RWPE1 (cell line): Measurements from ENCODE around the gene CNOT6.

Experiments
- CTCF ChIA-PET: fragments of 350-600 bp; sonication (Branson Sonifier 250); formaldehyde crosslinking; extraction: SDS; loops from one replicate; lab custom pipeline; 2021; lab: Yijun Ruan, JAX
- POLR2A ChIA-PET: fragments of 400-600 bp; formaldehyde crosslinking; extraction: SDS; loops from one replicate; lab custom pipeline; 2020; ENCODE audit warnings: antibody characterized with exemption; ENCODE audit not compliant: low non-redundant PET; lab: Yijun Ruan, JAX
- DNase-seq: peaks from one replicate; pipeline ENCODE4 v3.0.0; 2012; ENCODE audit warnings: low spot score
- H3K27ac ChIP-seq: fragments of 450-650 bp; 2 replicates; pipeline ENCODE4 v1.5.1; 2017
- CTCF ChIP-seq: fragments of 450-650 bp; conservative IDR thresholded peaks from 2 replicates; pipeline ENCODE4 v1.5.1; 2017; ENCODE audit warnings: low read depth, mild to moderate bottlenecking

The CNOT6 gene

DNA sequence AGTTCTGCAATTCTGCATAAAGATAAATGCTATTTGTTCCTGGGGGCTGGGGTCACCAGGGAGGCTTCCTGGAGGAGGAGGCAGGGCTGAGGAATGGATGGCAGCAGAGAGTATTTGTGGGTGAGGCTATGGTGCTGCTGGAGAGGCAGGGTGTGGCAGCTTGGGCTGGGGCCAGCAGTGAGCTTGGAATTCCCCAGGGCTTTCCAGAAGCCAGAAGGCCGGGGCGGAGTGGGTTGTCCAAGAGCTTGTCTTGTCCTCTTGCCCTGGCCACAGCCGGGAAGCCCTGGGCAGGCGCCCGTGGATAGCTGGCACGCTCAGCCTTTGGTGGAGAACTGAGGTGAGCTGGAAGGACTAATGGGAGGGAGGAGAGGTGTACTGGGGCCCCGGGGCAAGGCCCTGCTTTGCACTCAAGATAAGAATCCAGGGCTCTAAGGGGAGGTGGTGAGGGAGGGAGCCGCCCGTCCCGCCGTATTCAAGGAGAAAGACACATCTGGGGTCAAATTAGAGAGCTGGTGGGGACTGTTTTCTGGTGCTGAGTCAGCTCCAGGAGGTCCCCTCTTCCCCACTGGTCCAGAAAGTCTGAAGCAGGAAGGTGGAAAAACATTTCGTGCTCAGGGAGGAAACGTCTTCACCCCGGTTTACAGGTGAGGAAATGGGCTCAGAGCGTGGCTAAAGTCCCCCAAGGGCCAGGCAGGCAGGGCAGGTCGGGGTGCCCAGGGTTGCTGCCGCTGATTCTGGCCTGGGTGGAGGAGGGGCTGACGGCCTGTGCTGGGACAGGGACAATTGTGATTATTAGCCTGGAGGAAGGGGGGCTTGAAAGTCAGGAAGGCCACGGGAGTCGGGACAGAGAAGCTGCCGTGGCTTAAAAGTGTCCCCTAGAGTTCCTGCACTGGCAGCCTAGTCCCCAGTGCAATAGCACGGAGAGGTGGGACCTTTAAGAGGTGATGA, 26.9 kb upstream of the CNOT6 start:
- peak overlapping the region; percentile 67 for H3K27ac ChIP-seq
- ChIA-PET POLR2A (no interaction called here), CTCF (interaction anchor here (0.6 to 1.9 kb wide), 2 partner anchors 75 to 174 kb away, joined by 4 to 6 read pairs; no protein-coding TSS in a partner anchor)
- no peak for TF ChIP-seq CTCF
- peak; percentile 70 for DNase-seq

DNA sequence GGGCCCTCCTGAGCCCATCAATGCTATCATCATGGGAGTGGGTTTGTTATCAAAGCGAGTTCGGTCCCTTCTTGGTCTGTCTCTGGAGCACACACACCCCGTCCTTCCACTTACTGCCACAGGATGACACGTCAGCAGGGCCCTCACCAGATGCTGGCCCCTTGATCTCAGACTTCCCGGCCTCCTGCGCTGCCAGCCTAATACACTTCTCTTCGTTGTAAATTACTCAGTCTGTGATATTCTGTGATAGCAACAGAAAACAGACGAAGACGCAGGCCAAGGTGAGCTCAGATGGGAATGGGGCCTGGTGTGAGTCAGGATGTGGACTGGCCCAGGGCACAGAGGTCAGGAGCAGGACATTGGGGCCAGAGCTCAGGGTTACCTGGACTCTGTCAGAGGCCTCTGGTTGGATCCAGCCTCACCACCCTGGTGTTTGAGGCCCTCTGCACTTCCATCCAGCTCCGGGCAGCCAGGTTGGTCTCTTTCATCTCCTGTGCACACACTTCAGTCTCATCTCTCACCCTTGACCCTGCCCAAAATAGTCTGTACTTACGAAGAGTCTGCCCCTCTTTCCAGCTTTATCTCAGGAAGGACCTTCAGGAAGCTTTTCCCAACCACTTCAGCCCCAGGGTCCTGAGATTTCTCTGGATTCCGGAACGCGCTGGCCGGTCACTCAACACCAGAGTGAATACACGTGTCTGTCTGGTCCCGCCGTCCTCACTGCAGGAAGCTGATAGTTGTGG, 26.0 kb upstream of the CNOT6 start:
- CTCF ChIA-PET = interaction anchor here (0.6 to 1.9 kb wide), 2 partner anchors 74 to 175 kb away, joined by 4 to 6 read pairs; no protein-coding TSS in a partner anchor
- POLR2A ChIA-PET = no interaction called here
- TF ChIP-seq CTCF = no peak
- peak overlapping the region; percentile 67; the same call in 1 of the 2 replicates for H3K27ac ChIP-seq
- no peak for DNase-seq

DNA sequence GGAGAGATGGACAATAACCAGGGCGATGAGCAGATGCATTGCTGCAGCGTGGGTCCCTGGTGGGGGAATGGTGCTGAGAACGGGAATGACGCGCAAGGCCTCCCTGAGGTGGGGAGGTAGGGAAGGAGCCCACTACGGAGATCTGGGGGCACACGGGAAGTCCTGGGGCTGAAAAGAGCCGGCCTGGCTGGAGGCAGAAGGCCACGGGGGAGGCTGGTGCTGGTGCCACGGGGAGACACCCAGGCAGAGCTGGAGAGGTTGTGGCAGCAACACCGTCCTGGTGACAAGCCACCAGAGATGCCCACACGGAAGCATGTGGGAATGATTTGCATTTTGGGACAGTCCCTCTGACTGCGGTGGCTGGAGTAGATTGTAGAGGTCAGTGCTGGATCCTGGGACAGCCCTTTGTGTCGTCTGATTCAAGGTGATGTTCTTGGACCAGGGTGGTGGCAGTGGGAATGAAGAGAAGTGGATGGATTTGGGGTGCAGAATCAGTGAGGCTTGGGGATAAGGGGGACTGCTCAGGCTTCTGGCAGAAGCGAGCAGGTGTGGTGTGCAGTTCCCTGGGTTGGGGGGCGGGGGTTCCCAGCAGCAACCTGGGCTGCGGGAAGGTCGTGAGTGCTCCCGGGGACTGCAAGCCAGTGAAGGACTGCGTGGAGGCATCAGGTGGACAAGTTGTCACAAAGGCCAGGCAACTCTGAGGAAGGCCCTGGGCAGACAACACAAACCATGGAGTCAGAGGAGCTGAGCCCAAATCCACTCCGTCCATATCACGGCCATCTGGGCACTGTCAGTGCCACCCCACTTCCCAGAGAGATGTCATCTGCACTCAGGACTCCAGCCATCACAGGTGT, 25.2 kb upstream of the CNOT6 start:
- POLR2A ChIA-PET = no interaction called here
- no peak for DNase-seq
- no peak for TF ChIP-seq CTCF
- CTCF ChIA-PET = interaction anchor here (0.5 to 6.0 kb wide), 4 partner anchors 140 to 174 kb away, joined by 3 to 55 read pairs (median 4); no protein-coding TSS in a partner anchor
- H3K27ac ChIP-seq = peak overlapping the region; percentile 67; the same call in 1 of the 2 replicates

DNA sequence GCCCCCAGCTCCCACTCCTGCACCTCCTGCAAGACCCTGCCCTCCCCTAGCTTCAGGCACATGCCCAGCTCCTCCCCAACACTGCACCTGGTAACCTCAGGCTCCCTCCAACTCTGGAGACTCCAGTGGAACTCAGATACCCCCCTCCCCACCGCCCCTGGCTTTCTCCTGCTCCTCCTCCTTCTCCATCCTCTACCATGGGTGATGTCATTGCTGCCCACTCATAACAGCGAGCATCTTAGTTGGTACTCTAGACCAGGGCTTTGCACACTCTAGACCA, 24.7 kb upstream of the CNOT6 start:
- H3K27ac ChIP-seq = no peak overlapping the region
- ChIA-PET CTCF (interaction anchor here (0.6 to 6.0 kb wide), 3 partner anchors 141 to 175 kb away, joined by 3 to 55 read pairs (median 4); no protein-coding TSS in a partner anchor), POLR2A (no interaction called here)
- no peak for TF ChIP-seq CTCF
- no peak for DNase-seq

DNA sequence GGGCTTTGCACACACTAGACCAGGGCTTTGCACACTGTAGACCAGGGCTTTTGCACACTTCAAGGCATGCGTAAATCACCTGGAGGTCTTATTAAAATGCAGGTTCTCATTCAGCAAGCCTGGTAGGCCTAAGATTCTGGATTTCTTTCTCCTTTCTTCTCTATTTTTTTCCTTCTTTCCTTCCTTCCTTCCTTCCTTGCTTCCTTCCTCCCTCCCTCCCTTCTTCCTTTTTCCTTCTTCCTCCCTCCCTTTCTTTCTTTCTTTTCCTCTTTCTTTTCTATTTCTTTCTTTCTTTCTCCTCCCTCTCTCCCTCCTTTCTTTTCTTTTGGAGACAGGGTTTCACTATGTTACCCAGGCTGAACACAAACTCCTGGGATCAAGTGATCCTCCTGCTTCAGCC, 24.3 kb upstream of the CNOT6 start:
- TF ChIP-seq CTCF = no peak
- ChIA-PET POLR2A (no interaction called here), CTCF (interaction anchor here (0.6 to 6.0 kb wide), 7 partner anchors 10 to 674 kb away, joined by 3 to 55 read pairs (median 3); partner anchors contain the start of genes GFPT2 and MAPK9)
- H3K27ac ChIP-seq = no peak overlapping the region
- no peak for DNase-seq
